ENCODE measurements around the gene EPB41L4A. TPM values are rescaled to one million over a fixed set of nuclear protein-coding genes. Genes with fewer than 3 reads are reported as not detected.

Gene EPB41L4A
- total RNA-seq, 2 donors from 2014 or later: 0.27 TPM; not detected in 1

DNA sequence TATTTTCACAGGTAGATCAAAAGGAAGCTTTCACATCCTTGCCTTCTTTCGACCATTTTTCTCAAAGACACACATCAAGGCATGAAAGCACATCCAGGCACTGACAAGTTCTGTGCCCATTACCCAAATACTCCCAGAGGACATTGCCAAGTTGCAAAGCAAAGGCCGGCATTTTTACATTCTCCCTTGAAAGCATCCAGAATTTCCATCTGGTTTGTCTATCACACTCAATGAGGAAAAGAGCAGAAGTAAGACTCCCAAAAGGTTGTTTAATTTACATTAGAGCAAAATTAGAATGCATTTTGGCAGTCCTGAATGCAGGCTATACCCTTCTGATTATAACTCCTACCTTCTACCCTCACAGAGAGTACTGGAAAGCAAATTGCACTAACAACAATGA is 160.5 kb downstream of the EPB41L4A start:
- DNase-seq (ENCODE audit: low spot score in 2 of 2) (no peak), ATAC-seq (no peak)
- no peak overlapping the region for H3K27ac Mint-ChIP-seq
- no peaks in the 10 kb centered on the region for H3K9me3 Mint-ChIP-seq
- H3K36me3 Mint-ChIP-seq: no peaks in the 10 kb centered on the region

DNA sequence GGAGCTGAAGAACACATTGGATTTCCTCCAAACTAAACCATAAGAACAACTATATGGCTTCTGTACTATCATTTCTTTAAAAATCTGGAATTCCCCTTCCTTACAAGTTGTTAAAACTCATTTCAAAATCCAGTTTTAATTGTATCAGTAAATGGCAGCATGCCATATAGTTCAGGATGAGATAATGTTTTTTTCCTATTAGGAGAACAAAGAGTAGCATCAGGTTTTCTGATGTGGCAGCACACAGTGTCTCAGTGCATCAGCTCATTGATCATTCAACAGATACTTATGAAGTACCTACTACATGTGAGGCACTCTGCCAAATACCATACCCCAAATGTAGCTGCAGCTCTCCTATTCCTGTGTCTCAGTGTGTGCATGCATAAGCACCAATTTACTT is 161.1 kb downstream of the EPB41L4A start:
- ATAC-seq: no peak

DNA sequence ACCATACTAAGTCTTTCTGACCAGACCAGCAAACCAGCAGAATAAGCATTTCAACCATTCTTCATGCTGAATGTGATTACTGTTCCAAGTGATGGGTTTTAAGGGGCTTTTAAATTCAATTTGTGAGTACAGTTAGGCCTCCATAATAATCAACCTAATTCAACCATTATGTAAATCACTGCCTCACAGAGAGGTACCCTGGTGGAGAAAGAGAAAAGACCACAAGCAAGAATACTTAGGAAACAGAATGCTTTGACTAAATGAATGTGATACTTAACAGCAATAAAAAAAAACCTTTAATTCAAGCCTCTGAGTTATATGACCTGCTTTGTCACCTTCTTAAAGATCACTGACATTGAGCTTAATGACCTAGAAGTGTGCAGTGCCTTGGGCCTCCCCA is 162.1 kb downstream of the EPB41L4A start:
- H3K36me3 Mint-ChIP-seq: no peaks in the 10 kb centered on the region
- no peaks in the 10 kb centered on the region for H3K9me3 Mint-ChIP-seq
- H3K27ac Mint-ChIP-seq: no peak overlapping the region
- DNase-seq (ENCODE audit: low spot score in 2 of 2): no peak
- ATAC-seq: no peak

More for the DNA sequence above, 161.1 kb downstream of the EPB41L4A start:
- no peak for DNase-seq (ENCODE audit: low spot score in 2 of 2)
- Mint-ChIP-seq H3K27ac (no peak overlapping the region), H3K36me3 (no peaks in the 10 kb centered on the region), H3K9me3 (no peaks in the 10 kb centered on the region)

DNA sequence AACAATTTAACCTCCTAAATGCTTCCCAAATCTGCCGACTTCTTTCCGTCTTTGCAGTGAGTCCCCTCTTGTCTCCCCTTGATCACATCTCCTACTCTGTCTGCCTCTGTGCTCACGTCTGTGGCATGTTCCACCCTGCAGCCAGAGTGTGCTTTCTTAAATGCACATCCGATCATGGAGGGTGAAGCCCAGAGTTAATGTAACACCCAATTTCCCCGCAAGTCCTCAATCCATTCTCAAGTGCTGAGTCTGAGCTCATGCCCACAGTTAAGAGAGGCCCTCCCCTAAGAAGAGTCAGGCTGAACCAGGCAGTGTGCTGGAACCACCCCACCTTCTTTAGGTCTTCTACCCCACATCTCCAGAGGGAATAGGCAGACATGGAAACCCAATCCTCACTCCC is 164.8 kb downstream of the EPB41L4A start:
- no peak for ATAC-seq
- Mint-ChIP-seq H3K9me3 (no peaks in the 10 kb centered on the region), H3K36me3 (no peaks in the 10 kb centered on the region), H3K27ac (no peak overlapping the region)
- no peak for DNase-seq (ENCODE audit: low spot score in 2 of 2)

DNA sequence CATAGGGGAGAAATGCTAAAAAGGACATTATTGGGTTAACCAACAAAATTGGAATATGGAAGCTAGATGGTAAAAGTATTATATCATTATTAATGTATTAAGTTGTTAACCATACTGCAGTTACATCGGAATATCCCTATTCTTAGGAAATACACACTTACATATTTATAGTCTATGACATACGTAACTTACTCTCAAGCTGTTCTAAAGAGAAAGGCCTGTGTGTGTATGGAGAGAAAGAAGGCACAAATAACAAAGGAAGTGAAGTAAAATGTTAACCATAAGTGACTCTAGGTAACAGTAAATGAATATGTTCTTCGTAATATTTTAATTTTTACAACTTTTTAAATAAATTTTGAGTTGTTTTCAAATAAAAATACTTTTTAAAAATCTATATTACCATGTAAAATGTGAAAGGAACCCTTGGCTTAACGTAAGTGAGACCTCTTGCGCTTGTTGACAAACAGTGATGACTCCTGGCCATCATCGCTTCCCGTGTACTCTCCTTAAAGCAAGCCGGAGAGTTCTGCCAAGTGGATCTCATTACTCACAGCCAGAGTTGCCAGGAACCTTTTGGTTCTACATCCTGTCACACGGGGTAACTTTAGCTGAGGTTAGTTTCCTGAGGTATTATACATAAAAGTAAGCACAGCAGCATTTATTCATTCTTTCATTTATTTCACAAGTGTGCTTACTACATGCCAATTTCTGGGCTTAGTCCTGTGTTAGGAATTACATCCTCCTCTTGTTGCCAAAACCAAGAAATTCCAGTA is 165.4 kb downstream of the EPB41L4A start:
- no peak for ATAC-seq
- H3K36me3 Mint-ChIP-seq: no peaks in the 10 kb centered on the region
- no peaks in the 10 kb centered on the region for H3K9me3 Mint-ChIP-seq
- DNase-seq (ENCODE audit: low spot score in 2 of 2): no peak
- no peak overlapping the region for H3K27ac Mint-ChIP-seq

DNA sequence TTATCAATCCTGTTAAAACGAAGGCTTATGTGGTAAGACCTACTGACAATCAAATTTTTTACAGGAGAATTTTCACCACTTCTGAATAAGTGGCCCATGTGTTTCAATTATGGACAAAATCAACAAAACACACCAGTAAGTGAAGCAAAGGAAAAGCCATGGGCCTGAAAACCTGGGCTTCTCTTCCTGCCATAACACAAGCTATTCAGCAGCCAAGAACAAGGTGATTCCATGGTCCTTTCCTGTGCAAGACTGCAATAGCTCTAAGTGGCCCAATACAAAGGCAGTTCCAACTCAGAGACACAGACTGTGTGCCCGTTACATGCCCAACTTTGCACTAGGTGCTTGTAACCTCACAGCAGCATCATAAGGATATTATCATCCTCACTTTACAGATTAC is 168.5 kb downstream of the EPB41L4A start:
- DNase-seq (ENCODE audit: low spot score in 2 of 2) (no peak), ATAC-seq (no peak)
- no peaks in the 10 kb centered on the region for H3K9me3 Mint-ChIP-seq
- no peak overlapping the region for H3K27ac Mint-ChIP-seq
- H3K36me3 Mint-ChIP-seq: no peaks in the 10 kb centered on the region

DNA sequence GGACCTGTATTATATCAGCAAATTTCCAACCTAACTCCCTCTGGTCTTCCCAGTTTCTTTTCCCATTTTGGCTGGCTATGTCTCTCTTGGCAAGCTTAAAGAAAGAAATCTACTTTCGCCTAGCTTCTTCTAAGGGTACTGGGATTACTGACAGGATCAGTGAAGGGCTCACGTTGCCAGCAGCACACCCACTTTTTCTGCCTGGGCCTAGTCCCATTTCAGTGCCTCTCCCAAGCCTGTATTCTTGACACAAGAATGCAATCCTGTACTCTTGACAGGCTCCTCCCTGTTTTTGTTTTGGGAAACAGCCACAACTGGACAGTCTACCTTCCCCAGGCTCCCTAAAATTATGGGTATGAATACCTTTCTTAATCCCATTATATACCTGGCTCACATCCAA is 170.5 kb downstream of the EPB41L4A start:
- Mint-ChIP-seq H3K36me3 (no peaks in the 10 kb centered on the region), H3K9me3 (no peaks in the 10 kb centered on the region), H3K27ac (no peak overlapping the region)
- no peak for ATAC-seq
- no peak for DNase-seq (ENCODE audit: low spot score in 2 of 2)

DNA sequence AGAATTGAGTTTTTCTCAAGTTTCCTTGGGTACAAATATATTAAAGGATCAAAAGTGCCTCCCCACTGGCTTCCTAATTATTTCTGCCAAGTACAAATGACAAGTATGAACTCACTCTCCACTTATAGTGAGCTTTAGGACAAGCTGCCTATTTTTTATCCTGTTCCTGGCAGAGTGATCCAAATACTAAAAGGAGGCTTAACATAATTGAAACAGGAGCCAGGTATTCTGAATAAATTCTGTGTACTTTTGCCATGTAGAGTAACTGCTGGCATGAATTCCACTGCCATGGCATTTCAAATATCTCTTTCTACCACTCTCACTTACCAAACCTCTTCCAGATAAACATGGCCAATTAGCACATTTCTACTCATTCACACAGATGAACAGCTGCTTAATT is 171.1 kb downstream of the EPB41L4A start:
- no peak overlapping the region for H3K27ac Mint-ChIP-seq
- no peak for ATAC-seq
- H3K36me3 Mint-ChIP-seq: no peaks in the 10 kb centered on the region
- no peaks in the 10 kb centered on the region for H3K9me3 Mint-ChIP-seq
- no peak for DNase-seq (ENCODE audit: low spot score in 2 of 2)

DNA sequence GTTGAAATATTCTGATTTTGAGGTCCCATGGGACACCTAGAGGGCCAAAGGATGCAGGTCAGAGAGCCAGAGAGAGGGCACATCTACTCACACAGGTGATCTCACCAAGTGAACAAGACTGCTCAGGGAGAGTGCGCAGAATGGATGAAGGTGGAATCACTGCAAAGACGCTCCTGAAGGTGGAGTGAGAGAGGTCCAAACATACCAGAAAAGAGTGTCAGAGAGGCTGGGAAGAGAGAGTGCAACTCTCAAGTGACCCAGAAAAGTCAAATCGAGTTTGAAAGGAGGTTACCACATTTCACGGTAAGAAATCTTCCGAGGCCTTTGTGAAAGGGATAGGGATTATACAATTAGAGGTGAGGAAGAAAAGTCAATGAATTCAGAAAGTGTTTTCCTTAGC is 173.4 kb downstream of the EPB41L4A start:
- DNase-seq (ENCODE audit: low spot score in 2 of 2) (no peak), ATAC-seq (no peak)
- Mint-ChIP-seq H3K27ac (no peak overlapping the region), H3K36me3 (no peaks in the 10 kb centered on the region), H3K9me3 (no peaks in the 10 kb centered on the region)

DNA sequence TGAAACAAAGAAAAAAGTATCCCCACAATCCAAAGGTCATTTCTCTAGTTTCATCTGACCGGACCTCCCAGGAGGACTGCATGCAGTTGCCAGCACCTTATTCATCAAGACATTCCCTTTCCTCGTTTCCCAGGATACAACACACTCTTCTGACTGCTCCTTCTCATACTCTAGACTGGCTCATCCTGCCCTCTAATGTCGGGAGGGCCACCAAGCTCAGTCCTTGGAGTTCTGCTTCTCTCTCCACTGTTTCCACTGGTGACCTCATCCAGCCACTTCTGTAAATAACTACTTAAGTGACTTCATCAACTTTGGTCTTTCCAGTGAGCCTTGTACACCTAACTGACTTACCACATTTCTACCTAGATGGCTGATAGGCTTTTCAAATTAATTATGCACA is 179.1 kb downstream of the EPB41L4A start:
- H3K36me3 Mint-ChIP-seq: no peaks in the 10 kb centered on the region
- DNase-seq (ENCODE audit: low spot score in 2 of 2) (no peak), ATAC-seq (no peak)
- no peaks in the 10 kb centered on the region for H3K9me3 Mint-ChIP-seq
- H3K27ac Mint-ChIP-seq: no peak overlapping the region

DNA sequence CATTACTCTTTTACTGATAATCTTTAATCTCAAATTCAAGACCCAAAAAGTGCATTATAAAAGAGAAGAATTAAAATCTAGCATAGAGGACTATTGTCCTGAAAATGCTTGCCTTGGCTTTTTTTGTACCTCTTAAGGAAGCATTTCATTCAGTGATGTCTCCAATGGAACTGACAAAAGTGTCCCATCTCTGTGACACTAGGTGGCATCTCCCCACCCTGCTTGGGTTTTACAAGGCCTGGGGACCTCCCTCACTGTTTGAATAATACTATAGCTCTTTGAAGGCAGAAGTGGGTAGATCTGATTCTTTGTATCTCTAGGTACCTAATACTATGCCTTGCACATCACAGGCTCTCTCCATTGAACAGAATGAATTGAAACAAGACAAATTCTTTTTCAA is 180.6 kb downstream of the EPB41L4A start:
- Mint-ChIP-seq H3K27ac (no peak overlapping the region), H3K36me3 (no peaks in the 10 kb centered on the region), H3K9me3 (no peaks in the 10 kb centered on the region)
- DNase-seq (ENCODE audit: low spot score in 2 of 2): no peak
- no peak for ATAC-seq

DNA sequence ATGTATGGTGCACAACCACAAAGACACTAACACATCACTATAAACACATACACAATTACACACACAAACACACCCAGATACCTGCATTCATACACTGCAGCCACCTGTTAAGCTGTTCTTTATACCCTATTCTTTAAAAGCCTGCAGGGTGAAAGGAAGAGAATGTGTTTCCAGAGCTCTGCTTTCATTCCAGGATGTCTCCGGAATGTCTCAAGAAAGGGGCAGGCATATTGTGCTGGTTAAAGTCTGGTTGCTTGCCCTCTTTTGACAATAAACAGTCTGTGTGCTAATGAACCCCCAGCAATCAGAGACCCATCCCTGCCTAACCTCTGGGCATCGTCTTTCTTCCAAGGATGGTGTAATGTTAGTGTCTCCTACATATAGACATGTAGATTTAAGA is 181.6 kb downstream of the EPB41L4A start:
- no peak overlapping the region for H3K27ac Mint-ChIP-seq
- H3K9me3 Mint-ChIP-seq: no peaks in the 10 kb centered on the region
- ATAC-seq: no peak
- no peaks in the 10 kb centered on the region for H3K36me3 Mint-ChIP-seq
- no peak for DNase-seq (ENCODE audit: low spot score in 2 of 2)

DNA sequence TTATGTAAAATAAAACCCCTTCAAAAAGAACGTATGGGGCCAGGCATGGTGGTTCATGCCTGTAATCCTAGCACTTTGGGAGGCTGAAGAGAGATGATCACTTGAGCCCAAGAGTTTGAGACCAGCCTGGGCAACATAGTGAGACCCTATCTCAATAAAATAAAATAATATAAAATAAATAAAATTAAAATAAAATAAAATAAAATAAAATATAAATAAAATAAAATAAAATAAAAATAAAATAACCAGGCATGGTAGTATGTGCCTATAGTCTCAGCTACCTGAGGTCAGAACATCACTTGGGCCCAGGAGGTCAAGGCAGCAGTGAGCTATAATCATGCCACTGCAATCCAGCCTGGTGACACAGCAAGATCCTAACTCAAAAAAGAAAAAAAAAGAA is 185.1 kb downstream of the EPB41L4A start:
- ATAC-seq (no peak), DNase-seq (ENCODE audit: low spot score in 2 of 2) (no peak)
- Mint-ChIP-seq H3K36me3 (no peaks in the 10 kb centered on the region), H3K9me3 (no peaks in the 10 kb centered on the region), H3K27ac (no peak overlapping the region)

DNA sequence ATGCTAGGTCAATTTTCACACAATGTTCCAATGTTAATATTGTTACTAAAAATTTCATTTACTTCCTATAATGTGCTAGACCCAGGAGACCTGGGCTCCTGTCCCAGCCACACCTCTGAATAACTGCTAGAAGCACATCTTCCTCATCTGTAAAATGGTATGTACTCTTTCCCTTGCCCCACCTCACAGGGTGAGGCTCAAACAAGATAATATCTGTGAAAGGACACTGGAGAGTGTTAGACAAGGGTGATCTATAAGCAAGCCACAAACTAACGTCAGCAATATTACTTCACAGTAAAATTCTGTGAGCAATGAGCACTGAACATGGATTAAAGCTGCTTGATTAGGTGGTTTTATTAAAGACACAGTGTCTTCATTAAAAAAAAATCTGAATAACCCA is 186.4 kb downstream of the EPB41L4A start:
- no peak for DNase-seq (ENCODE audit: low spot score in 2 of 2)
- H3K9me3 Mint-ChIP-seq: no peaks in the 10 kb centered on the region
- no peak overlapping the region for H3K27ac Mint-ChIP-seq
- no peak for ATAC-seq
- no peaks in the 10 kb centered on the region for H3K36me3 Mint-ChIP-seq

DNA sequence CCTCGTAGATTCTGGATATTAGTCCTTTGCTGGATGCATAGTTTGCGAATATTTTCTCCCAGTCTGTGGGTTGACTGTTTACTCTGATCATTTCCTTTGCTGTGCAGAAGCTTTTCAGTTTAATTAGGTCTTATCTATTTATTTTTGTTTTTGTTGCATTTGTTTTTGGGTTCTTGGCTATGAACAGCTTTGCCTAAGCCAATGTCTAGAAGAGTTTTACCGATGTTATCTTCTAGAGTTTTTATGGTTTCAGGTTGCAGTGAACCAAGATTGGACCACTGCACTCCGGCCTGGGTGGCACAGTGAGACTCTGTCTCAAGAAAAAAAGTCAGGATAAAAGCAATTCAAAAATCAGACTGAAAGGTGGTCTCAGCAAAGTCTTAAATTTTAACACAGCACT is 188.5 kb downstream of the EPB41L4A start:
- Mint-ChIP-seq H3K36me3 (no peaks in the 10 kb centered on the region), H3K9me3 (no peaks in the 10 kb centered on the region), H3K27ac (no peak overlapping the region)
- ATAC-seq: no peak
- DNase-seq (ENCODE audit: low spot score in 2 of 2): no peak

DNA sequence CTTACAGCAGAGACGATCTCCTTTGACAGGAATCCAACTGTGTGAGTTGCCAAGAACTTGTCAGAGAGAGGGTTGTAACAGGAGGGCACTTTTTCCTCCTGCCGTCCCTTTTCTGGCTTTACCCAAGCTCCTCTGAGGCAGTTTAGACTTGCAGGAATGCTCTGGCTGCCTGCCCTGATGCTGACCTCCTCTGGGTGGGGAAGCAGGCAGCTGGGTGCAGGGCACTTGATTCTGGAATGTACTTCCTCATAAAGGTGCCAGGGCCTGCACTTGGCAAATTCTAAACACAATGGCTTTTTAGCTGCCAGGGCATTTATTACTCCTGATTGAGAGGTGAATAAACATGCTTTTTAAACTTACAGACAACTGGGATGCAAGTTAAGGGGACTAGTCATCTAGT is 190.4 kb downstream of the EPB41L4A start:
- no peak for ATAC-seq
- no peak overlapping the region for H3K27ac Mint-ChIP-seq
- DNase-seq (ENCODE audit: low spot score in 2 of 2): no peak
- H3K36me3 Mint-ChIP-seq: no peaks in the 10 kb centered on the region
- no peaks in the 10 kb centered on the region for H3K9me3 Mint-ChIP-seq

DNA sequence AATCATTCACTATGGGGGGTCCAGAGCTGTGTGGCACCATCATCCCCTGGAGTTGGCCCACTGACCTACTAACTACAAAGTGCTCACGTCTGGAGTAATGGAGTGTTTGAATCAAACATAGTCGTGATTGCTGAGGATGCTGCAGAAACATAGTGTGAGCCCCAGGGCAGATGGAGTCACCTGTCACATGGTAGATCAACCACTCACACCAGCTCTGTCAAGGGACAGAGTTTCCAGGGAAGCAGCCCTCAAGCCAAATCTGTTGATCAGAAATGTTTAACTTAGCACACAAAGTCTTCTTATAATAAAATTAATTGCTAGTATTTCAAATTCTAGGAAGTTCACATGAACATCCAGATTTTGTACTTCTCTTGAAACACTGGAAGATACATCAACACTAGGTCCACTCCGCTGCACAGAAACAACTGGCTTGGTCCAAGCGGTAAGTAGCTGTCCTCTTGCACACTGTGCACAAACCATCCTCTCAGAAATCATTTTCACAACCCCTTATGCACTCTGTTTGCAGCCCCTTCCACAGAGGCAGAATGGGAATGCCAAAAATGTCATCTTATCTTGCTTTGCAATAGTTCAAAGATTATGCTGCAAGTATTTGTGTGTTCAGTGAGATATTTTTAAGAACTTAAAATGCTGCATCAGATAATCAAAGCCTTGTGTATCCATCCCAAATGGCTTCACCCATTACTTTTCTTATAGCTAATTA is 191.0 kb downstream of the EPB41L4A start:
- no peak overlapping the region for H3K27ac Mint-ChIP-seq
- no peaks in the 10 kb centered on the region for H3K9me3 Mint-ChIP-seq

DNA sequence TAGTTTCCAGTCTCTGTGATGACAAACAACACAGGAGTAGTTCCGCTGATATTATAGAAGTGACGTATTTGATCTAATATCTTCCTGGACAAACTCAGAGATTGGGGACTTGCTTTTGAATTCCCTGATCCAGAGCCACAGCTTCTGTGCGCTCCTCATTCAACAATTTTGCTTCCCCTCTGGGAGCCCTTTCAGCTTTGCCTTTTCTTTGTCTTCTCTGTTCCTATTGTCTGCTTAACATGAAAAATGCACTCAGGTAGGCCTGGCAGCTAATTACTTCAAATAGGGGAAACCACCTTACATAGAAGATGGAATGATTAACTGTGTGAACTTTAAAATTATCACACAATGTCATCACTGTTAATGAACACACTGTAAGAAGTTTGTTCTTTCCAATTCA is 192.9 kb downstream of the EPB41L4A start:
- Mint-ChIP-seq H3K36me3 (no peaks in the 10 kb centered on the region), H3K27ac (no peak overlapping the region), H3K9me3 (no peaks in the 10 kb centered on the region)
- DNase-seq (ENCODE audit: low spot score in 2 of 2): no peak
- ATAC-seq: no peak

More for the DNA sequence above, 191.0 kb downstream of the EPB41L4A start:
- DNase-seq (ENCODE audit: low spot score in 2 of 2) (no peak), ATAC-seq (no peak)
- no peaks in the 10 kb centered on the region for H3K36me3 Mint-ChIP-seq

Measured in activated naive CD4-positive, alpha-beta T cell treated with anti-CD3 and anti-CD28 coated beads, Interleukin-2, amount 50 U/mL, for 72 hours (primary cell).